OCI-LY1 (cell line): ENCODE results near the gene TMEM222.

Experiments
- H2AFZ ChIP-seq: fragments of 200-600 bp; sonication (generic), shearing (Covaris generic); 2 replicates; pipeline ENCODE4 v1.6.0; 2014; ENCODE audit warnings: antibody characterized with exemption, mild to moderate bottlenecking, low read length
- H3F3A ChIP-seq: fragments of 200-600 bp; sonication (generic), shearing (Covaris generic); 2 replicates; pipeline ENCODE4 v1.6.0; 2014; ENCODE audit warnings: mild to moderate bottlenecking, antibody characterized with exemption, low read length, moderate library complexity; ENCODE audit not compliant: insufficient read depth
- H3K27ac ChIP-seq: fragments of 200-600 bp; sonication (generic); 2 replicates; pipeline ENCODE4 v1.5.1; 2014; ENCODE audit warnings: low read length, mixed run types, mild to moderate bottlenecking, low read depth; ENCODE audit not compliant: poor library complexity, severe bottlenecking
- H3K27me3 ChIP-seq: fragments of 200-600 bp; sonication (generic); 2 replicates; pipeline ENCODE4 v1.6.0; 2014; ENCODE audit warnings: antibody characterized with exemption, mild to moderate bottlenecking, low read length, moderate library complexity; ENCODE audit not compliant: insufficient read depth
- H3K36me3 ChIP-seq: fragments of 200-600 bp; sonication (generic); 2 replicates; pipeline ENCODE4 v1.6.1; 2014; ENCODE audit warnings: mild to moderate bottlenecking, antibody characterized with exemption, low read length, moderate library complexity, mixed read lengths; ENCODE audit not compliant: insufficient read depth
- H3K4me1 ChIP-seq: fragments of 200-600 bp; sonication (generic); 2 replicates; pipeline ENCODE4 v1.5.1; 2014; ENCODE audit warnings: mild to moderate bottlenecking, low read length, moderate library complexity; ENCODE audit not compliant: insufficient read depth, severe bottlenecking
- H3K4me2 ChIP-seq: fragments of 200-600 bp; sonication (generic), shearing (Covaris generic); 2 replicates; pipeline ENCODE4 v1.6.1; 2014; ENCODE audit warnings: low read length
- H3K4me3 ChIP-seq: fragments of 200-600 bp; sonication (generic); 2 replicates; pipeline ENCODE4 v1.5.1; 2014; ENCODE audit warnings: low read length, low read depth, mild to moderate bottlenecking, mixed read lengths; ENCODE audit not compliant: poor library complexity, severe bottlenecking
- H3K79me2 ChIP-seq: fragments of 200-600 bp; shearing (Covaris generic); 2 replicates; pipeline ENCODE4 v1.6.1; 2016; ENCODE audit warnings: mixed run types, low read length, mixed read lengths; ENCODE audit not compliant: insufficient read depth
- H3K9ac ChIP-seq: fragments of 200-600 bp; sonication (generic), shearing (Covaris generic); 2 replicates; pipeline ENCODE4 v1.6.1; 2014; ENCODE audit warnings: mild to moderate bottlenecking, low read length, mixed read lengths
- H3K9me2 ChIP-seq: fragments of 200-600 bp; sonication (generic), shearing (Covaris generic); 2 replicates; pipeline ENCODE4 v1.6.1; 2014; ENCODE audit warnings: low read depth, mild to moderate bottlenecking, low read length, mixed read lengths
- H3K9me3 ChIP-seq: fragments of 200-600 bp; shearing (Covaris generic); 2 replicates; pipeline ENCODE4 v1.6.1; 2014; ENCODE audit warnings: low read length, mixed read lengths
- H4K20me1 ChIP-seq: fragments of 200-600 bp; sonication (generic), shearing (Covaris generic); 2 replicates; pipeline ENCODE4 v1.6.0; 2016; ENCODE audit warnings: mild to moderate bottlenecking, low read length; ENCODE audit not compliant: insufficient read depth
- EZH2 ChIP-seq: fragments of 200-600 bp; sonication (generic), shearing (Covaris generic); IDR thresholded peaks from 2 replicates; pipeline ENCODE4 v1.8.0; 2017; ENCODE audit warnings: borderline replicate concordance, mixed run types, mild to moderate bottlenecking, antibody characterized with exemption, low read length, moderate library complexity, mixed read lengths
- TF ChIP-seq, protein P1 (sequence below): fragments of 200-600 bp; sonication (generic), shearing (Covaris generic); IDR thresholded peaks from 2 replicates; pipeline ENCODE4 v1.5.1; 2017; ENCODE audit warnings: mild to moderate bottlenecking, antibody characterized with exemption, low read length, moderate library complexity, mixed read lengths

Gene TMEM222

DNA sequence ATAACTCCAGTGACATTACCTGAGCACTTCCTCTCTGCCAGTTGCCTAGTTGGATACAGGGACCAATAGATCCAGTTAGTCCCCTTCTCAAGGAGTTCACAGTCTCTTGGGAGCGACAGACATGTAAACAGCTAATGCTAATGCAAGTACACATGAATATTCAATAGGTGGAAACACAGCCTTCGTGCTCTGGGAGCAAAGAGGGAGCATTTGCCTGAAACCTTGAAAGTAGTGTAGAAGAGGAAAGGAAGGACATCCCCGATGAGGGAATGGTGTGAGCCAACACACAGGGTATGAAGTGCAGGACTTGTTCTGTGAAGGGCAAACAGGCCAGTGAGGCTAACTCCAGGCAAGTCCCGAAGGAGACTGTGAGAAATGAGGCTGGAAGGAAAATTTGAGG lies 3.8 kb upstream of the TMEM222 start:
- Histone ChIP-seq H3K79me2 (peaks cover 9% of the 10 kb centered on the region), H3K27me3 (no peaks in the 10 kb centered on the region), H3K4me3 (no peak overlapping the region), H3K9me3 (no peaks in the 10 kb centered on the region), H2AFZ (no peak overlapping the region), H3K4me1 (peaks cover 10% of the 10 kb centered on the region), H3K27ac (no peak overlapping the region), H3F3A (no peaks in the 10 kb centered on the region), H3K36me3 (no peaks in the 10 kb centered on the region), H4K20me1 (no peaks in the 10 kb centered on the region), H3K9ac (no peak overlapping the region), H3K9me2 (no peaks in the 10 kb centered on the region), H3K4me2 (no peak overlapping the region)
- no peak for TF ChIP-seq EZH2
- TF ChIP-seq, protein P1, sequence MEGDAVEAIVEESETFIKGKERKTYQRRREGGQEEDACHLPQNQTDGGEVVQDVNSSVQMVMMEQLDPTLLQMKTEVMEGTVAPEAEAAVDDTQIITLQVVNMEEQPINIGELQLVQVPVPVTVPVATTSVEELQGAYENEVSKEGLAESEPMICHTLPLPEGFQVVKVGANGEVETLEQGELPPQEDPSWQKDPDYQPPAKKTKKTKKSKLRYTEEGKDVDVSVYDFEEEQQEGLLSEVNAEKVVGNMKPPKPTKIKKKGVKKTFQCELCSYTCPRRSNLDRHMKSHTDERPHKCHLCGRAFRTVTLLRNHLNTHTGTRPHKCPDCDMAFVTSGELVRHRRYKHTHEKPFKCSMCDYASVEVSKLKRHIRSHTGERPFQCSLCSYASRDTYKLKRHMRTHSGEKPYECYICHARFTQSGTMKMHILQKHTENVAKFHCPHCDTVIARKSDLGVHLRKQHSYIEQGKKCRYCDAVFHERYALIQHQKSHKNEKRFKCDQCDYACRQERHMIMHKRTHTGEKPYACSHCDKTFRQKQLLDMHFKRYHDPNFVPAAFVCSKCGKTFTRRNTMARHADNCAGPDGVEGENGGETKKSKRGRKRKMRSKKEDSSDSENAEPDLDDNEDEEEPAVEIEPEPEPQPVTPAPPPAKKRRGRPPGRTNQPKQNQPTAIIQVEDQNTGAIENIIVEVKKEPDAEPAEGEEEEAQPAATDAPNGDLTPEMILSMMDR, result no peak

- Histone ChIP-seq H3K4me3 (no peak overlapping the region), H3K9ac (no peak overlapping the region), H3K9me3 (no peaks in the 10 kb centered on the region), H3K4me1 (peaks cover 15% of the 10 kb centered on the region), H3K27me3 (no peaks in the 10 kb centered on the region), H3K79me2 (peaks cover 13% of the 10 kb centered on the region), H3K36me3 (no peaks in the 10 kb centered on the region), H2AFZ (no peak overlapping the region), H3K9me2 (no peaks in the 10 kb centered on the region), H3F3A (no peaks in the 10 kb centered on the region), H3K27ac (no peak overlapping the region), H3K4me2 (no peak overlapping the region), H4K20me1 (no peaks in the 10 kb centered on the region)
- no peak for TF ChIP-seq EZH2
Measured at GRCh38 chr1:27318596-27318995, 3.4 kb upstream of the TMEM222 start.

DNA sequence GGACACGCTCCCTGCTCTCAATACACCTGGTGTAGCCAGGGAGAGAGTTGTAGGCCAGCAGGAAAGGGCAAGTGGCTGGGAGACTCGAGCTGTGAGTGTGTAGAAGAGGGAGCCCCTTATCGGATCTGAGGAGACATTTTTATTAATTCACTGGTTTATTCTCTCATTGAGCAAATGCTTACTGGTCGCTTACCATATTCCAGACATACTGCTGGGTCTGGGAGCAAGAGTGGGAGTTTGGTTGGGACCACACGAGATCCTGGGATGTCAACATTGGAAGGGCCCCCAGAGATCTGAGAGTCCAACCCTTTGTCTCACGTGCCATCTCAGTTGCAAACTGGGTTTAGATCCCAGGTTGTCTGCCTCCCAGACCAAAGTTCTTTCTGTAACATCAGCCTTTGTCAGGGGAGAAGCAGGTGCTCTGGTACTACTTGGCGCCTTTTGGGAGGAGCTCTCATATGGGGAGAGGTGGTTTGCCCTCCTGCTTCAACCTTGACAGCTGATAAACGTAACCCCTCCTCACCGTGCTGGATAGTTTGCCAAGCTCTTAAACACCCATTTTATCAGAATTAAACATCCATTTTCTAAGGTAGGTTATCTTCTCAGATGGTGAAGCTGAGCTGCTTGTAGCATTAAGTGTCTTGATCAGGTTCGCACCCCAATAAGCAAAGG lies 742 bp downstream of the TMEM222 start:
- Histone ChIP-seq H4K20me1 (no peaks in the 10 kb centered on the region), H3F3A (no peaks in the 10 kb centered on the region), H3K79me2 (peaks cover 42% of the 10 kb centered on the region), H3K4me1 (peaks cover 22% of the 10 kb centered on the region), H3K9ac (peak overlapping the region; percentile 97), H2AFZ (no peak overlapping the region), H3K4me3 (peak overlapping the region; percentile 93), H3K36me3 (peaks cover 33% of the 10 kb centered on the region), H3K4me2 (peak overlapping the region; percentile 90), H3K27ac (peak overlapping the region; percentile 54), H3K9me2 (no peaks in the 10 kb centered on the region), H3K27me3 (no peaks in the 10 kb centered on the region), H3K9me3 (no peaks in the 10 kb centered on the region)
- no peak for TF ChIP-seq EZH2
- TF ChIP-seq, protein P1, result no peak

- no peak overlapping the region for H2AFZ ChIP-seq
- H4K20me1 ChIP-seq, result no peaks in the 10 kb centered on the region
- H3K9me2 ChIP-seq, result no peaks in the 10 kb centered on the region
- no peak overlapping the region for H3K4me2 ChIP-seq
- H3K79me2 ChIP-seq, result peaks cover 61% of the 10 kb centered on the region
- no peak overlapping the region for H3K27ac ChIP-seq
- H3F3A ChIP-seq, result no peaks in the 10 kb centered on the region
- H3K36me3 ChIP-seq, result peaks cover 48% of the 10 kb centered on the region
- H3K9ac ChIP-seq, result no peak overlapping the region
- no peaks in the 10 kb centered on the region for H3K27me3 ChIP-seq
- no peak for TF ChIP-seq EZH2
- TF ChIP-seq, protein P1, result no peak
- H3K9me3 ChIP-seq, result no peaks in the 10 kb centered on the region
- peaks cover 40% of the 10 kb centered on the region for H3K4me1 ChIP-seq
- H3K4me3 ChIP-seq, result no peak overlapping the region
Measured at GRCh38 chr1:27325286-27325685, 3.3 kb downstream of the TMEM222 start.
